Ovary (tissue), 3 donors: Measurements from ENCODE around the gene SLC5A2.
"Not testable (repeated sequence)": the region's sequence is repeated elsewhere in the genome, so short reads cannot be mapped to it uniquely, and the experiment has no call there.

ENCODE experiments used
- EP300 ChIP-seq: sonication (generic); formaldehyde crosslinking; IDR thresholded peaks from one replicate; pipeline ENCODE4 v1.6.1; 2017; ENCODE audit warnings: antibody characterized with exemption
- POLR2A ChIP-seq: fragments of 450-650 bp; IDR thresholded peaks from one replicate; pipeline ENCODE4 v1.6.1; 2017; ENCODE audit warnings: antibody characterized with exemption, mild to moderate bottlenecking, moderate library complexity
- TF ChIP-seq, protein P1 (sequence below), 3 donors: fragments of 450-650 bp in 2 of 3; fragments of 200-600 bp in 1 of 3; IDR thresholded peaks; one replicate each; pipeline versions ENCODE4 v1.5.1 to v1.8.0; 2016 to 2022; ENCODE audit warnings: antibody characterized with exemption in 3 of 3, mild to moderate bottlenecking in 1 of 3
- donor health status: DM: no; HTN: no; CAD: no.

DNA sequence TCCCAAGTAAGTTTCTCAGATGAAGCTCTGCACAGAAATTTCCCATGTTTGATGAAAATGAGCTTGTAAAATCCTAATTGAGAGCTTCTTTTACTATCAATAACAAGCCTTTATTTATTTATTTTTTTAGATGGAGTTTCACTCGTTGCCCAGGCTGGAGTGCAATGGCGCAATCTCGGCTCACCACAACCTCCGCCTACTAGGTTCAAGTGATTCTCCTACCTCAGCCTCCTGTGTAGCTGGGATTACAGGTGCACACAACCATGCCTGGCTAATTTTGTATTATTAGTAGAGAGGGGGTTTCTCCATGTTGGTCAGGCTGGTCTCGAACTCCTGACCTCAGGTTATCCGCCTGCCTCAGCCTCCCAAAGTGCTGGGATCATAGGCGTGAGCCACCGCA, 20.6 kb downstream of the SLC5A2 start:
- TF ChIP-seq POLR2A, EP300: not testable (repeated sequence)
- TF ChIP-seq, protein P1, sequence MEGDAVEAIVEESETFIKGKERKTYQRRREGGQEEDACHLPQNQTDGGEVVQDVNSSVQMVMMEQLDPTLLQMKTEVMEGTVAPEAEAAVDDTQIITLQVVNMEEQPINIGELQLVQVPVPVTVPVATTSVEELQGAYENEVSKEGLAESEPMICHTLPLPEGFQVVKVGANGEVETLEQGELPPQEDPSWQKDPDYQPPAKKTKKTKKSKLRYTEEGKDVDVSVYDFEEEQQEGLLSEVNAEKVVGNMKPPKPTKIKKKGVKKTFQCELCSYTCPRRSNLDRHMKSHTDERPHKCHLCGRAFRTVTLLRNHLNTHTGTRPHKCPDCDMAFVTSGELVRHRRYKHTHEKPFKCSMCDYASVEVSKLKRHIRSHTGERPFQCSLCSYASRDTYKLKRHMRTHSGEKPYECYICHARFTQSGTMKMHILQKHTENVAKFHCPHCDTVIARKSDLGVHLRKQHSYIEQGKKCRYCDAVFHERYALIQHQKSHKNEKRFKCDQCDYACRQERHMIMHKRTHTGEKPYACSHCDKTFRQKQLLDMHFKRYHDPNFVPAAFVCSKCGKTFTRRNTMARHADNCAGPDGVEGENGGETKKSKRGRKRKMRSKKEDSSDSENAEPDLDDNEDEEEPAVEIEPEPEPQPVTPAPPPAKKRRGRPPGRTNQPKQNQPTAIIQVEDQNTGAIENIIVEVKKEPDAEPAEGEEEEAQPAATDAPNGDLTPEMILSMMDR (IDR thresholded peaks at IDR 0.05), result not testable (repeated sequence)
